DND-41 (cell line): ENCODE data around the gene PSMB4.

Experiments used
- ATAC-seq: fragments of 200-7000 bp; cut with Tn5 transposase; 3 replicates; pipeline ENCODE4 v1.9.1; 2021; ENCODE audit warnings: low read depth; ENCODE audit not compliant: insufficient read depth
- DNase-seq: peaks from one replicate; pipeline ENCODE4 v3.0.0-alpha.2; 2020
- H2AFZ ChIP-seq: 2 replicates; pipeline ENCODE4 v1.6.0; 2012; ENCODE audit warnings: low read depth, low read length
- H3K27ac ChIP-seq: 2 replicates; pipeline ENCODE4 v1.5.1; 2012; ENCODE audit warnings: low read length, inconsistent platforms
- H3K27me3 ChIP-seq: fragments of 200-600 bp; sonication (generic); 2 replicates; pipeline ENCODE4 v1.6.0; 2012; ENCODE audit warnings: low read length, mild to moderate bottlenecking, inconsistent platforms; ENCODE audit not compliant: insufficient read depth, poor library complexity
- H3K36me3 ChIP-seq: 2 replicates; pipeline ENCODE4 v1.5.1; 2012; ENCODE audit warnings: low read length, inconsistent platforms; ENCODE audit not compliant: insufficient read depth
- H3K4me1 ChIP-seq: 2 replicates; pipeline ENCODE4 v1.5.1; 2012; ENCODE audit warnings: mild to moderate bottlenecking, low read length; ENCODE audit not compliant: insufficient read depth
- H3K4me2 ChIP-seq: 2 replicates; pipeline ENCODE4 v1.6.0; 2012; ENCODE audit warnings: mild to moderate bottlenecking, moderate library complexity, low read length, inconsistent platforms; ENCODE audit not compliant: insufficient read depth
- H3K4me3 ChIP-seq, 2 experiments: fragments of 200-600 bp in 1 of 2; shearing (Covaris generic) in 1 of 2; 2 replicates each; pipeline ENCODE4 v1.5.1; 2012 to 2016; ENCODE audit warnings: inconsistent platforms in 2 of 2, low read length in 2 of 2, mild to moderate bottlenecking in 2 of 2, low read depth in 1 of 2, moderate library complexity in 1 of 2
- H3K79me2 ChIP-seq: 2 replicates; pipeline ENCODE4 v1.6.0; 2012; ENCODE audit warnings: low read length, inconsistent platforms; ENCODE audit not compliant: insufficient read depth
- H3K9ac ChIP-seq: 2 replicates; pipeline ENCODE4 v1.6.0; 2012; ENCODE audit warnings: low read depth, mild to moderate bottlenecking, inconsistent platforms, low read length, moderate library complexity
- H3K9me3 ChIP-seq: 2 replicates; pipeline ENCODE4 v1.5.1; 2012; ENCODE audit warnings: low read length, moderate library complexity, mild to moderate bottlenecking, inconsistent platforms; ENCODE audit not compliant: insufficient read depth, severe bottlenecking
- H4K20me1 ChIP-seq: 2 replicates; pipeline ENCODE4 v1.6.0; 2012; ENCODE audit warnings: low read length; ENCODE audit not compliant: insufficient read depth
- EZH2 ChIP-seq: IDR thresholded peaks from 3 replicates; pipeline ENCODE4 v1.6.1; 2012; ENCODE audit warnings: borderline replicate concordance, low read depth, mild to moderate bottlenecking, moderate library complexity, low read length, inconsistent platforms; ENCODE audit not compliant: severe bottlenecking
- TF ChIP-seq, protein P1 (sequence below): IDR thresholded peaks from 2 replicates; pipeline ENCODE4 v1.5.1; 2012; ENCODE audit warnings: borderline replicate concordance, low read length, moderate library complexity, mild to moderate bottlenecking; ENCODE audit not compliant: poor library complexity, severe bottlenecking; ENCODE audit errors: extremely low read depth

PSMB4 gene

DNA sequence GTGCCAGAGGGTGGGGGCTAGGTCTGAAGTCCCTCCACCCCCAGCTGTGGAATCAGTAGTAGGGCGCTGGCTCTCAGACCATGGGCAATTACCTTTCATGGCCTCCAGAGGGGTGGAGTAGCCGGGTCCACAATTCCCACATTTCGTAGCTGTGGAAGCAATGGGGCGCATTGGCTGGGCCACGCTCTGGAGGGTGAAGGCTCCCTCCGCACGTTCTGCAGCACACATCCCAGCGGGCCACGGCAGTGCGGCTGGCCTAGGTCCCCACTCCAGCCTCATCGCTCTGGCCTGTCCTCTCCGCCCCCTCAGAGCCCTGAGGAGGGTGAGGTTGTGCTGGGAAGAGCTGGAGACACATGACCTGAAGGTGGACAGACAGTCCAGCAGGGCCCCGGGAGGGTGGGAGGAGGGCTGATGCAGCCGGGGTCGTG, 29.7 kb upstream of the PSMB4 start:
- no peak overlapping the region for H3K4me3 ChIP-seq
- H3K9me3 ChIP-seq = no peaks in the 10 kb centered on the region
- H2AFZ ChIP-seq = no peak overlapping the region
- H3K27ac ChIP-seq = no peak overlapping the region
- H4K20me1 ChIP-seq = no peaks in the 10 kb centered on the region
- no peaks in the 10 kb centered on the region for H3K79me2 ChIP-seq
- no peaks in the 10 kb centered on the region for H3K27me3 ChIP-seq
- peaks cover 9% of the 10 kb centered on the region for H3K4me1 ChIP-seq
- TF ChIP-seq, protein P1, sequence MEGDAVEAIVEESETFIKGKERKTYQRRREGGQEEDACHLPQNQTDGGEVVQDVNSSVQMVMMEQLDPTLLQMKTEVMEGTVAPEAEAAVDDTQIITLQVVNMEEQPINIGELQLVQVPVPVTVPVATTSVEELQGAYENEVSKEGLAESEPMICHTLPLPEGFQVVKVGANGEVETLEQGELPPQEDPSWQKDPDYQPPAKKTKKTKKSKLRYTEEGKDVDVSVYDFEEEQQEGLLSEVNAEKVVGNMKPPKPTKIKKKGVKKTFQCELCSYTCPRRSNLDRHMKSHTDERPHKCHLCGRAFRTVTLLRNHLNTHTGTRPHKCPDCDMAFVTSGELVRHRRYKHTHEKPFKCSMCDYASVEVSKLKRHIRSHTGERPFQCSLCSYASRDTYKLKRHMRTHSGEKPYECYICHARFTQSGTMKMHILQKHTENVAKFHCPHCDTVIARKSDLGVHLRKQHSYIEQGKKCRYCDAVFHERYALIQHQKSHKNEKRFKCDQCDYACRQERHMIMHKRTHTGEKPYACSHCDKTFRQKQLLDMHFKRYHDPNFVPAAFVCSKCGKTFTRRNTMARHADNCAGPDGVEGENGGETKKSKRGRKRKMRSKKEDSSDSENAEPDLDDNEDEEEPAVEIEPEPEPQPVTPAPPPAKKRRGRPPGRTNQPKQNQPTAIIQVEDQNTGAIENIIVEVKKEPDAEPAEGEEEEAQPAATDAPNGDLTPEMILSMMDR = no peak
- no peak for TF ChIP-seq EZH2
- no peaks in the 10 kb centered on the region for H3K36me3 ChIP-seq
- DNase-seq = no peak
- no peak overlapping the region for H3K4me2 ChIP-seq
- ATAC-seq = no peak
- no peak overlapping the region for H3K9ac ChIP-seq

DNA sequence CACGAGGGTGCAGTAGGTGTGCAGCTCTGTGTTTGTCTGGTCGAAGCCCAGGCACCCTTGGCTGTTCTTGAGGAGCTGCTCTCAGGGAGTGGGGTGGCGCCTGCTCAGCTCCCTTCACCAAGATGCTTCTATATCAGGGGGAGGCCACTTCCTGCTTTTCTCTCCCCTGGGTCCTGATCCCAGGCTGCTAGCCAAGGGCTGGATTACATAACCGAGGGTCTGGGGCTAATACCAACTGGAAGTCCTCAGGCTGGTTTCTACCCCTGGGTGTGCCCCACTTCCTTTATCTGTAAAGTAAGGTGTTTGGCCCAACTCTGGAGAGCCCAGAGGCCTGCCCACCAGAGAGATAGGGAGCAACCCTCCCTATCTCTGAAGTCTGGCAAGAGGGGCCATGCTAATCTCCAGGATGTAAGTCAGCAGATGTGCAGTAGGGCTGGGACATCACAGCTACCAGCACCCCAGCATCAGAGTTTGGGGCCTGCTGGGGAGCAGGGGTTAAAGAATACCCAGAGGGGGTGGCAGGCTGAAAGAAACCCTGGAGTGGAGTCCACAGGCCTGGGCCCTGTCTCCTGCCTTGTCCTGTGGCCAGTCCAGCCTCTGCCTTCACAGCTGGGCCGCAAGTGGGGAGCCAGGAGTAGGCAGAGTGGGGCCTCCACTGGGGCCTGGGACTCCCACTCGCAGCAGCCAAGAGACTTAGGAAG, 29.0 kb upstream of the PSMB4 start:
- no peaks in the 10 kb centered on the region for H3K9me3 ChIP-seq
- H3K79me2 ChIP-seq = no peaks in the 10 kb centered on the region
- no peak for TF ChIP-seq EZH2
- TF ChIP-seq, protein P1 = no peak
- no peaks in the 10 kb centered on the region for H4K20me1 ChIP-seq
- DNase-seq (no peak), ATAC-seq (peak; percentile 52; the same call in 2 of the 3 replicates)
- peak overlapping the region; percentile 12; the same call in 1 of the 2 replicates for H2AFZ ChIP-seq
- no peaks in the 10 kb centered on the region for H3K36me3 ChIP-seq
- H3K4me1 ChIP-seq = peaks cover 9% of the 10 kb centered on the region
- no peak overlapping the region for H3K4me3 ChIP-seq
- H3K4me2 ChIP-seq = no peak overlapping the region
- no peak overlapping the region for H3K27ac ChIP-seq
- no peak overlapping the region for H3K9ac ChIP-seq
- H3K27me3 ChIP-seq = no peaks in the 10 kb centered on the region

DNA sequence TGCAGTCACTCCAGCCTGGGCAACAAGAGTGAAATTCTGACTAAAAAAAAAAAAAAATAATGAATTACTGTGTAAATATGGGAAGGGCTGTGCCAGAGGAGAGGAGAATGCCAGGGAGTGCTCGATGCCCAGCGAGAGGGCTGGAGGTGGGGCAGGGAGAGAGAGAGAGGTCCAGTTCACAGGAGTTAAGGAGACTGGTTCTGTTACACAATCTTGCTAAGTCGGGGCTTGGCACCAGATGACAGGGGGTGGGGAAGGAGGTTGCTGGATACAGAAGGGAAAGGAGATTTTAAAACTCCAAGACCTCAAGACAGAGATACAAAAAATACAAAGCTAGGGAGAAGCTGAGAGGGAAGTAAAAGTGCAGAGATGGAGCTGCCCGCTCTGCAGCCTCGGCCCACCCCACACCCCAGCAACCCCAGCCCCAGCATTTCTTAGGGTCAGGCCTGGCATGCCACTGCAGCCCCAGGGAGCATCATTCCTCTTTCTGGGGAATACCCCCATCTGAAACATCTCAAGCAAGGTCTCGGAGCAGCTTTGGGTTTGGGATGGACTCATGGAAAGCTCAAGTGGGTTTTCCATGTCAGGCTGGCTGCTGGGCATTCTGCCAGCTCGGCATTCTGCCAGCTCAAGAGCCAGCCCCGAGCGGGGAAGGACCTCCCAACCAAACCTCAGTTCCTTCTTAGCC, 27.9 kb upstream of the PSMB4 start:
- DNase-seq (no peak), ATAC-seq (no peak)
- Histone ChIP-seq H3K4me1 (peaks cover 9% of the 10 kb centered on the region), H3K4me3 (no peak overlapping the region), H3K27ac (no peak overlapping the region), H3K36me3 (no peaks in the 10 kb centered on the region), H3K9me3 (no peaks in the 10 kb centered on the region), H3K79me2 (no peaks in the 10 kb centered on the region), H3K27me3 (no peaks in the 10 kb centered on the region), H3K4me2 (no peak overlapping the region), H4K20me1 (no peaks in the 10 kb centered on the region), H2AFZ (no peak overlapping the region), H3K9ac (no peak overlapping the region)
- TF ChIP-seq, protein P1 = no peak
- no peak for TF ChIP-seq EZH2
